Neutrophil (primary cell): ENCODE data around the gene FAM117A.

ENCODE experiments used
- H3K27ac ChIP-seq: fragments of 200-600 bp; sonication (generic); 2 replicates; pipeline ENCODE4 v1.5.1; 2016; ENCODE audit warnings: mild to moderate bottlenecking, moderate library complexity
- H3K27me3 ChIP-seq: fragments of 200-600 bp; sonication (generic); 2 replicates; pipeline ENCODE4 v1.6.0; 2016; ENCODE audit warnings: mild to moderate bottlenecking
- H3K36me3 ChIP-seq: fragments of 200-600 bp; sonication (generic); 2 replicates; pipeline ENCODE4 v1.5.1; 2017
- H3K4me1 ChIP-seq, 2 experiments: fragments of 200-600 bp in 1 of 2; sonication (generic) in 1 of 2; 1 replicate in 1 of 2; 2 replicates in 1 of 2; pipeline versions ENCODE4 v1.5.1 to v1.6.1; 2013 to 2016; ENCODE audit warnings: low read depth in 1 of 2, low read length in 1 of 2, mild to moderate bottlenecking in 1 of 2, moderate library complexity in 1 of 2; ENCODE audit not compliant: control insufficient read depth in 1 of 2, insufficient read depth in 1 of 2
- H3K4me3 ChIP-seq, 2 experiments: fragments of 200-600 bp in 1 of 2; sonication (generic) in 1 of 2; 1 replicate in 1 of 2; 2 replicates in 1 of 2; pipeline ENCODE4 v1.5.1; 2013 to 2016; ENCODE audit warnings: low read depth in 1 of 2, low read length in 1 of 2, mild to moderate bottlenecking in 1 of 2, moderate library complexity in 1 of 2
- H3K9me3 ChIP-seq: fragments of 200-600 bp; sonication (generic); 2 replicates; pipeline ENCODE4 v1.5.1; 2016
- TF ChIP-seq, protein P1 (sequence below): fragments of 200-600 bp; sonication (generic); IDR thresholded peaks from 2 replicates; pipeline ENCODE4 v1.5.1; 2016; ENCODE audit warnings: antibody characterized with exemption

Gene FAM117A

DNA sequence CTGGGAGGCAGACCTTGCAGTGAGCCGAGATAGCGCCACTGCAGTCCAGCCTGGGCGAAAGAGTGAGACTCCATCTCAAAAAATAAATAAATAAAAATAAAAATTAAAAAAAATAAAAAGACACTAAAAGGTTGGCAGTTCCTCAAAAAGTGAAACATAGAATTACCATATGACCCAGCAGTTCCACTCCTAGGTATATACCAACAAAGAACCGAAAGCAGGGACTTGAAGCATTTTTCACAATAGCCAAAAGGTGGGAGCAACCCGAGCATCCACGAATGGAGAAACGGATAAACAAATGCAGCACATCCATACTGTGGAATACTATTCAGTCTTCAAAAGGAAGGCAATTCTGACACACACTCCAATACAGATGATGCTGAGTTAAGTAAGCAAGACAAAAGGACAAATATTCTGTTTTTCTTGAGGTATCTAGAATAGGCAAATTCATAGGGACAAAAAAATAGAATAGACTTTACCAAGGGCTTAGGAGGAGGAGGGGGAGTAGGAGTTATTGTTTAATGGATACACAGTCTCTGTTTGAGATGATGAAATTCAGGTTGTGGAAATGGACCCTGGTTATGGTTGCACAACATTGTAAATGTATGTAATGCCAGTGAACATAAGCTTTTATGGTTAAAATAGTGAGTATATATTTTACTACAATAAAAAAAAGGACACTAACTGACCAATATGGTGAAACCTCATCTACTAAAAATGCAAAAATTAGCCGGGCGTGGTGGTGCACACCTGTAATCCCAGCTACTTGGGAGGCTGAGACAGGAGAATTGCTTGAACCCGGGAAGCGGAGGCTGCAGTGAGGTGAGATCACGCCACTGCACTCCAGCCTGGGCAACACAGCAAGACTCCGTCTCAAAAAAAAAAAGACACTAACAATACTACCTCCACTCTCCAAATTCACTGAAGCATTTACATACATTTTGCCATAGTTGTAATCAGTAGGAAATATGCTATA is 29.1 kb downstream of the FAM117A start:
- no peaks in the 10 kb centered on the region for H3K27me3 ChIP-seq
- H3K9me3 ChIP-seq, result no peaks in the 10 kb centered on the region
- TF ChIP-seq, protein P1, sequence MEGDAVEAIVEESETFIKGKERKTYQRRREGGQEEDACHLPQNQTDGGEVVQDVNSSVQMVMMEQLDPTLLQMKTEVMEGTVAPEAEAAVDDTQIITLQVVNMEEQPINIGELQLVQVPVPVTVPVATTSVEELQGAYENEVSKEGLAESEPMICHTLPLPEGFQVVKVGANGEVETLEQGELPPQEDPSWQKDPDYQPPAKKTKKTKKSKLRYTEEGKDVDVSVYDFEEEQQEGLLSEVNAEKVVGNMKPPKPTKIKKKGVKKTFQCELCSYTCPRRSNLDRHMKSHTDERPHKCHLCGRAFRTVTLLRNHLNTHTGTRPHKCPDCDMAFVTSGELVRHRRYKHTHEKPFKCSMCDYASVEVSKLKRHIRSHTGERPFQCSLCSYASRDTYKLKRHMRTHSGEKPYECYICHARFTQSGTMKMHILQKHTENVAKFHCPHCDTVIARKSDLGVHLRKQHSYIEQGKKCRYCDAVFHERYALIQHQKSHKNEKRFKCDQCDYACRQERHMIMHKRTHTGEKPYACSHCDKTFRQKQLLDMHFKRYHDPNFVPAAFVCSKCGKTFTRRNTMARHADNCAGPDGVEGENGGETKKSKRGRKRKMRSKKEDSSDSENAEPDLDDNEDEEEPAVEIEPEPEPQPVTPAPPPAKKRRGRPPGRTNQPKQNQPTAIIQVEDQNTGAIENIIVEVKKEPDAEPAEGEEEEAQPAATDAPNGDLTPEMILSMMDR, result no peak
- peaks cover 39 to 56% of the 10 kb centered on the region in 2 experiments for H3K4me1 ChIP-seq
- no peak overlapping the region for H3K4me3 ChIP-seq
- no peaks in the 10 kb centered on the region for H3K36me3 ChIP-seq
- H3K27ac ChIP-seq, result peak overlapping the region; percentile 90

DNA sequence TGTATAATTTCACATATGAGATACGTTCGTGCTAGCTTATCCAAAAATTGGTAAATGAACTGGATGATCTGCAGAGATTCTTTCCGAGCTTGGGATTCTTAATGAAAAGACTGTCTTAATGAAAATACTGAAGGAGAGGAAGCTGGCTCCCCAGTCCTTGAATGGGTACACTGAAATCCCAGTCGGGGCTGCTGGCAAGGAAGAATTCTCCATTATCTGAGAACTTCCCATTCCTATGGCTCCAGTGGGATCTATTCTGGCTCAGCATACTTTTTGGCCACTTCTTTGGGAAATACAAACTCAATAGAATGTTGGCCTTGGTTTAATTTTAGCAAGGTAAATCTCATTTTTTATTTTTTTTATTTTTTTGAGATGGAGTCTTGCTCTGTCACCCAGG is 32.5 kb downstream of the FAM117A start:
- H3K4me3 ChIP-seq, result no peak overlapping the region
- H3K27me3 ChIP-seq, result no peaks in the 10 kb centered on the region
- H3K4me1 ChIP-seq, result peaks cover 15 to 40% of the 10 kb centered on the region in 2 experiments
- TF ChIP-seq, protein P1, result no peak
- no peaks in the 10 kb centered on the region for H3K36me3 ChIP-seq
- H3K9me3 ChIP-seq, result no peaks in the 10 kb centered on the region
- no peak overlapping the region for H3K27ac ChIP-seq

DNA sequence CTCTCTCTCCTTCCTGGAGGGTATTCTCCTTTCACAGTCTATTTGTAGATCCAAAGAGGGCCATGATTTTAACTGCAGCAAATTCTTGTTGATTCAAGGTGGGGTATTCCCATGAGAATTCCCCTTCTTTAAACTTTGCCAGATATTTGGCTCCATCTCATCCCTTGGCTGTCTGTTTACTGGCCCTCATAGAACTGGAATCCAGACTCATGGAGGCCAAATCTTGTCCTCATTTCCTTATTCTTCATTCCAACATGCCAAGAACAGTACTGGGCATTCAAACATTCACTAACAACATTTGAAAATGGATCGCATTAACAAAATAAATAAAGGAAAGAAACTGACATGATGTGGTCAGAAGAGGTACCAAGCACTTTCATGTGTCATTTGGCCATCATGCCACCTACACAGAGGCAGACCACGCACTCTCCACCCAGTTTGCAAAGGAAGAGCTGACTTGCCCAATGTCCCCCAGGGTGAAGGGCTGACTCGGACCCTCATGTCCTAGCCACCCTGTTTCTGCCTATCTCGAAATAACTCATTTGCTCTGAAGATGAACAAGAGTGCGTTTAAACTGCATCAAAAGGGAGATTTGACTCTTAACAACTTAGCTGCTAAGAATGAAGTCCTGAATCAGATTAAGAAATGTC is 33.0 kb downstream of the FAM117A start:
- no peak overlapping the region for H3K27ac ChIP-seq
- no peaks in the 10 kb centered on the region for H3K36me3 ChIP-seq
- no peak overlapping the region for H3K4me3 ChIP-seq
- no peaks in the 10 kb centered on the region for H3K9me3 ChIP-seq
- TF ChIP-seq, protein P1, result no peak
- H3K27me3 ChIP-seq, result no peaks in the 10 kb centered on the region
- H3K4me1 ChIP-seq, result peaks cover 15 to 36% of the 10 kb centered on the region in 2 experiments

DNA sequence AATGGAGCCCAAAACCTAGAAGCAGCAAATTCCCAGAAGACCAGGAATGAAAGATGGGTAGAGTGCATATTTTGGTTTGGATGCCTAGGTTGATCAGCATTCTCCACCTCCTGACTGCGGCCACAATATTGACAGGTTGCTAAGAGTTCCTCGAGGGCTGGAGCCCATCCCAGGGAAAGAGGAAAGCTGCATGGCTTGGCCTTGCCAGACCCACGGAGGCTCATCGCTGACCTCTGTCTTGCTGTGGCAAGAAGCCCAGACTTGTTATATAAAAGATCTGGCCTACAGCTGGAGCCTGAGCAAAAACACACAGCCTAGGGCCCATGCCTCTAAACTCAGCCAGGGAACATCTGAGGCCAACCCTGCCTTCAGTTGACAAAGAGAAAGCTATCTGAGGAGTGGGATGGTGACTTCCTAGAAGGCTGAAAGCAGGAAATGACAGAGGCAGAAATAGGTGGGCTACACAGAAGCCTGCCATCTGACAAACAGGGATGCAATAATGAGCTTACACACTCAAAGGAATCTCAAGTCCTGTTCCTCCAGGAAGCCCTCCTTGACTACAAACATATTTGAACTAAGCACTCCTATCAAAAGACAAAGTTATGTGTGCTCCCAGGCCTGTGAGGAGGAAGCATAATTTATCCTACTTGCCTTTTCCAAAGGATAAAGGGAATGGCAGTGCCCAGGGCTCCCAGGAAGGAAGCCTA is 33.7 kb downstream of the FAM117A start:
- Histone ChIP-seq H3K4me1 (peaks cover 15 to 34% of the 10 kb centered on the region in 2 experiments), H3K9me3 (no peaks in the 10 kb centered on the region), H3K36me3 (peaks cover 3% of the 10 kb centered on the region), H3K27me3 (no peaks in the 10 kb centered on the region), H3K27ac (no peak overlapping the region), H3K4me3 (no peak overlapping the region)
- TF ChIP-seq, protein P1, result no peak

DNA sequence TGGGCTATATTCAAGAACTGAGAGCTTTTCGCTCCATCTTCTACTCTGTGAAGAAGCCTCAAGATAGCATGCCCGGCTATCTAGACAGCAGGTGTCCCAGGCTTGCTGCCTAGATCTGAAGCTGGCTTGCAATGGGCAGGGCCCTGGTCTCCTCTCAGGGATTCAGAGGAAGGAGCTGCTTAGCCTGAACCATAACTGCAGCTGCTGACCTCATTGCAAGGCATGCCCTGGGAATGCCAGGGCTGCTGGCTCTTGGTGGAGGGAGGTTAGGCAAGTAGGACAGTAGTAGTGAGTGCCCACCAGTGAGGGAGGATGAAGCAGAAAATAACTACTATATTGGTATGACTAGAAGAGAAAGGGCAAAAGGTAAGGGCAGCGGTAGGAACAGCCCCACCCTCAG is 34.9 kb downstream of the FAM117A start:
- no peaks in the 10 kb centered on the region for H3K27me3 ChIP-seq
- H3K4me1 ChIP-seq, result peaks cover 7 to 22% of the 10 kb centered on the region in 2 experiments
- no peaks in the 10 kb centered on the region for H3K9me3 ChIP-seq
- no peak overlapping the region for H3K4me3 ChIP-seq
- H3K36me3 ChIP-seq, result peaks cover 5% of the 10 kb centered on the region
- peak overlapping the region; percentile 78 for H3K27ac ChIP-seq
- TF ChIP-seq, protein P1, result no peak
